ENCODE results near the gene ERBB4. TPM values are rescaled to one million over a fixed set of nuclear protein-coding genes. Genes with fewer than 3 reads are reported as not detected.

The ERBB4 gene
- total and polyA plus RNA-seq, 7 experiments from 2014 or later = not detected

DNA sequence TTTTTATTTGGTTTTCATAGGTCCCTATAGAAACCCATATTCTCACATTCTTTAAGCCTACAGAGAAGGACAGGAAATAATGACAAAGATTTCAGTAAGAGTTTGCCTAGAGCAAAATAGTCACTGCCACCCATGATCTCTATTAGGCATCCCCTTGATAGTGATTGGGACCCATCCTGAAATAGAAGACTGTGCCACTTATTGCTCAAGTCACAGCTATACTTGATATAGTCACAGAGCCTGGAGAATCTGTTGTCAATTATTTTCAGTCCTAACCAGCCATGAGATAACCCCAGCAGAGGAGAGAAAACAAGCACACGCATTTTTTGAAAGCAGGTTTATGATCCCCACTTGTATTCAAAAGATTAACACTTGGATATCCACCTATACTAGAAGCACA is 8.2 kb downstream of the ERBB4 start:
- CTCF ChIA-PET = no interaction called here
- Mint-ChIP-seq H3K9me3 (peaks cover 0 to 1% (median 0%) of the 10 kb centered on the region in 11 donors), H3K27ac (no peak overlapping the region), H3K27me3 (peaks cover 6 to 16% (median 12%) of the 10 kb centered on the region in 5 donors), H3K4me3 (no peak overlapping the region), H3K36me3 (no peaks in the 10 kb centered on the region), H3K4me1 (no peaks in the 10 kb centered on the region)
- H3K9me3 ChIP-seq (ENCODE audit: control insufficient read depth in 2 of 3, low read length in 3 of 3) = no peaks in the 10 kb centered on the region
- ATAC-seq (no peak), DNase-seq (no peak)
- peaks cover 0 to 8% of the 10 kb centered on the region in 2 donors for H3K27me3 ChIP-seq (ENCODE audit: control insufficient read depth in 2 of 2, insufficient read depth in 2 of 2, low read length in 2 of 2)
- no peaks in the 10 kb centered on the region for H3K36me3 ChIP-seq (ENCODE audit: control insufficient read depth in 2 of 3, insufficient read depth in 3 of 3, low read length in 3 of 3)
- POLR2A ChIA-PET = no interaction called here
- H3K4me3 ChIP-seq (ENCODE audit: low read length) = no peak overlapping the region
- no peaks in the 10 kb centered on the region for H3K4me1 ChIP-seq (ENCODE audit: control insufficient read depth in 2 of 2, insufficient read depth in 2 of 2, low read length in 2 of 2)
- intact Hi-C loops (cut with micrococcal nuclease) = no loop called here
- no peak overlapping the region for H3K27ac ChIP-seq (ENCODE audit: low read depth, low read length)

DNA sequence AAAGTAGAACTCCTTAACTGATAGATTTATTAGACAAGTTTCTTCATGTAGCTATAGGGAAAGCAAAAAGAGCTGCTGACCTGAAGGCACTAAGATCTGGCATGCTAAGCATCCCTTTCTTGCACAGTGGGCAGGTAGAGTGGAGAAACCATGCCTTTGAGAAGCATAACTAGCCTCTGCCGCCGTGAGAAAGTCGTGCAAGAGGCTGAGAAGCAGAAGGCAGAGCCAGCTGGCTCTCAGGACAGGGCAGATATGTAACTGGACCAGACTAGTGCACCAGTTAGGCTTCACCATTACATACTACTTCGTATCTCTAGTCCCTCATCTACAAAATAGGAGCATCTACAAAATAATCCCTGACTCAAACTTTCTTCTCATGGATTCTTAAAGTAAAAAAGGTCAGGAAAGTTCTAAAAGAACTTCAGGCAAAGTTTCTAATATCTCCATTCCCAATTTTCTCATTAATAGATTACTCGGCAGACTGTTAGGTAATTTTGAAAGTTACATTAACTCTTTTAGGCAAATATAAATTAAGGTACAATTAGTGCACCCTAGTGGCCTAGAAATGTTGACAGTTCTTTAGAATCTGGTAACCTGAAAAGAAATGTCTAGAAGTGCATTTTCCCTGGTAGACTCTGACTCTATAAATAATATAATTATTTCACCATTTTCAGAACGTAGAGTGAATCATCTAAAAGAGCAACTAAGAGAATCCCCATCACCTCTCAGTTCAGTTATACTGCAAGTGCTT is 10.3 kb downstream of the ERBB4 start:
- no peak overlapping the region for H3K4me3 Mint-ChIP-seq

DNA sequence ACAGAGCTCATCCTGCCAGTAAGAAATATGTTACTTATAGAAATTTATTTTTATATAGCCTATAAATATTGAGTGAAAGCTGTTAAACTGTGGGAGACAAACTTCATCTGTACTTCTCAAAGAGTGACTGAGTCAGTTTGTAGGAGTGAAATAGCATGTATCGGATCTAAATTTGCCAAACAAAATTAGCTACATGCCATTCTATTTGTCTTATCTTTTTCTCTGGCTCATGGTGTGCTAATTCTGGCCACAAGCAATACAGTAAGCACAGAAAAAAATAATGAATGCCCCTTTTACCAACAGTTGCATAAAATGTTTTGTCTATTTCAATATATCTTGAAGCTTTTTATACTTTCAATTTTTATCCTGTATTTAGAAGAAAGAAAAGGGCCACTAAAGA is 12.5 kb downstream of the ERBB4 start:
- Mint-ChIP-seq H3K27ac (no peak overlapping the region), H3K36me3 (no peaks in the 10 kb centered on the region), H3K9me3 (no peaks in the 10 kb centered on the region), H3K27me3 (no peaks in the 10 kb centered on the region), H3K4me3 (no peak overlapping the region), H3K4me1 (no peaks in the 10 kb centered on the region)
- Histone ChIP-seq H3K4me1 (ENCODE audit: control insufficient read depth in 2 of 2, insufficient read depth in 2 of 2, low read length in 2 of 2) (no peaks in the 10 kb centered on the region), H3K36me3 (ENCODE audit: control insufficient read depth in 2 of 3, insufficient read depth in 3 of 3, low read length in 3 of 3) (no peaks in the 10 kb centered on the region), H3K4me3 (ENCODE audit: low read length) (no peak overlapping the region), H3K27me3 (ENCODE audit: control insufficient read depth in 2 of 2, insufficient read depth in 2 of 2, low read length in 2 of 2) (no peaks in the 10 kb centered on the region), H3K27ac (ENCODE audit: low read depth, low read length) (no peak overlapping the region), H3K9me3 (ENCODE audit: control insufficient read depth in 2 of 3, low read length in 3 of 3) (no peaks in the 10 kb centered on the region)
- no peak for DNase-seq
- ATAC-seq = no peak
- ChIA-PET POLR2A (no interaction called here), CTCF (no interaction called here)
- intact Hi-C loops (cut with micrococcal nuclease) = no loop called here

More for the DNA sequence above, 10.3 kb downstream of the ERBB4 start:
- Mint-ChIP-seq H3K36me3 (no peaks in the 10 kb centered on the region), H3K27ac (no peak overlapping the region), H3K9me3 (no peaks in the 10 kb centered on the region), H3K4me1 (no peaks in the 10 kb centered on the region), H3K27me3 (peaks cover 0 to 4% (median 0%) of the 10 kb centered on the region in 5 donors)
- DNase-seq = no peak
- ChIA-PET POLR2A (no interaction called here), CTCF (no interaction called here)
- Histone ChIP-seq H3K4me3 (ENCODE audit: low read length) (no peak overlapping the region), H3K27ac (ENCODE audit: low read depth, low read length) (no peak overlapping the region), H3K36me3 (ENCODE audit: control insufficient read depth in 2 of 3, insufficient read depth in 3 of 3, low read length in 3 of 3) (no peaks in the 10 kb centered on the region), H3K9me3 (ENCODE audit: control insufficient read depth in 2 of 3, low read length in 3 of 3) (no peaks in the 10 kb centered on the region), H3K4me1 (ENCODE audit: control insufficient read depth in 2 of 2, insufficient read depth in 2 of 2, low read length in 2 of 2) (no peaks in the 10 kb centered on the region), H3K27me3 (ENCODE audit: control insufficient read depth in 2 of 2, insufficient read depth in 2 of 2, low read length in 2 of 2) (peaks cover 0 to 6% of the 10 kb centered on the region in 2 donors)
- intact Hi-C loops (cut with micrococcal nuclease) = no loop called here
- ATAC-seq = no peak

DNA sequence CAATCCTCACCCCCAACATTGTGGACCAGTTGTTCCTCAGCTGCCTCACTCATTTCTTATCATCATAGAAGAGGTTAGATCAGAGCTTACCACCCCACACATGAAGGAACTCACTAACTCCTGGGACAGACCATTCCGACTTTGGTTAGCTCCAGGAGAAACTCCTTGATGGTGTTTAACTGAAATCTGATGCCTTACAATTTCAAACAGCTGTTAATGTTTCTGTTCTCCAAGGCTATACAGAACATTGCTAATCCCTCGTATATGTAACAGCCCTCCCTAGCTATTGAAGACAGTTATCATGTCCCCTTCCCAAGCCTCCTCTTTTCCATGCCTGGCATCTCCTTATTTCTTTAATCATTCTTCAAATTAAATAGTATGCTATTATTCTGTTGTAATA is 14.8 kb downstream of the ERBB4 start:
- H3K36me3 Mint-ChIP-seq = no peaks in the 10 kb centered on the region
- no peaks in the 10 kb centered on the region for H3K36me3 ChIP-seq (ENCODE audit: control insufficient read depth in 2 of 3, insufficient read depth in 3 of 3, low read length in 3 of 3)
- no peaks in the 10 kb centered on the region for H3K27me3 ChIP-seq (ENCODE audit: control insufficient read depth in 2 of 2, insufficient read depth in 2 of 2, low read length in 2 of 2)
- ChIA-PET CTCF (no interaction called here), POLR2A (no interaction called here)
- intact Hi-C loops (cut with micrococcal nuclease) = no loop called here
- ATAC-seq = no peak
- no peak for DNase-seq
- no peak overlapping the region for H3K27ac Mint-ChIP-seq
- no peak overlapping the region for H3K4me3 ChIP-seq (ENCODE audit: low read length)
- peaks cover 0 to 1% (median 0%) of the 10 kb centered on the region in 11 donors for H3K9me3 Mint-ChIP-seq
- H3K9me3 ChIP-seq (ENCODE audit: control insufficient read depth in 2 of 3, low read length in 3 of 3) = no peaks in the 10 kb centered on the region
- no peak overlapping the region for H3K4me3 Mint-ChIP-seq
- no peaks in the 10 kb centered on the region for H3K4me1 Mint-ChIP-seq
- H3K4me1 ChIP-seq (ENCODE audit: control insufficient read depth in 2 of 2, insufficient read depth in 2 of 2, low read length in 2 of 2) = no peaks in the 10 kb centered on the region
- peaks cover 0 to 5% (median 0%) of the 10 kb centered on the region in 5 donors for H3K27me3 Mint-ChIP-seq
- H3K27ac ChIP-seq (ENCODE audit: low read depth, low read length) = no peak overlapping the region

DNA sequence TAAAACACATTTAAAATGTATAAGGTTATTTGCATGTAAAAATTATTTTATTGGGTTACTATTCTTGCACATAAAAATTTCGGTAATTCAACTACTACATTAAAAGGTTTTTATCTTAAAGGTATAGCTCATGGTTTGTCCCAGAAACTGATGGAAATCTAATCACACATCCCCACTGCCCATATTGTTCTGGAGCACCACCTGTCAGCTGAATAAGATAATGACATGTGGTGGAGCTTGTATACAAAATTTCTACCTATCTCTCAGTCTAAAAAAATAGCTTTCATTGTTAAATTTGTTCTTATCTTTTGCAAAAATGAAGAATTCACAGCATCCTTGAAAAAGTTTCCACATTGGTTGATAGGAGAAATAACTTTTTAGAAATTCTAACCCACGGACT is 18.3 kb downstream of the ERBB4 start:
- Histone ChIP-seq H3K9me3 (ENCODE audit: control insufficient read depth in 2 of 3, low read length in 3 of 3) (no peaks in the 10 kb centered on the region), H3K27ac (ENCODE audit: low read depth, low read length) (no peak overlapping the region), H3K27me3 (ENCODE audit: control insufficient read depth in 2 of 2, insufficient read depth in 2 of 2, low read length in 2 of 2) (no peaks in the 10 kb centered on the region), H3K4me3 (ENCODE audit: low read length) (no peak overlapping the region), H3K4me1 (ENCODE audit: control insufficient read depth in 2 of 2, insufficient read depth in 2 of 2, low read length in 2 of 2) (no peaks in the 10 kb centered on the region), H3K36me3 (ENCODE audit: control insufficient read depth in 2 of 3, insufficient read depth in 3 of 3, low read length in 3 of 3) (no peaks in the 10 kb centered on the region)
- Mint-ChIP-seq H3K36me3 (no peaks in the 10 kb centered on the region), H3K9me3 (peaks cover 0 to 1% (median 0%) of the 10 kb centered on the region in 11 donors), H3K27ac (no peak overlapping the region), H3K4me1 (no peaks in the 10 kb centered on the region), H3K4me3 (no peak overlapping the region), H3K27me3 (peaks cover 0 to 5% (median 0%) of the 10 kb centered on the region in 5 donors)
- ChIA-PET POLR2A (no interaction called here), CTCF (interaction anchor here (0.7 kb wide), 2 partner anchors 21 to 180 kb away, joined by 3 to 4 read pairs; no protein-coding TSS in a partner anchor)
- DNase-seq (no peak), ATAC-seq (no peak)
- intact Hi-C loops (cut with micrococcal nuclease) = no loop called here

DNA sequence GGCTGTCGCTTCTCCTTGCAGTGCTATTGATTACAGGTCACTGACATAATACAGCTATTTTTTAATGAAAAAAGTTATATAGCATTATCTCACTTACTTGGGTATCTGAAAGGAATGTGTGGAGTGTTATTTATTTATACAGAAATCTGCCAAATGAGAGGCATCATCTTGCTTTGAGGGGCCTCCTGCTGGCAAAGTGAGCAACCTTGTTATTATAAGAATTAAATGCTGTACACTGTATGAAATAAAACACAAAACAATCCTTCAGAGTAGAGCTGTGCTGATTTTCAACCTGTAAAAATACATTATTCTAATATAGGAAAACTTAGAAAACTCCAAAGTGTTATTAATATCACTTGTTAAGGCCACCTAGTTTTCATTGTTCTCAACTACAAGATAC is 20.9 kb downstream of the ERBB4 start:
- no peak overlapping the region for H3K4me3 ChIP-seq (ENCODE audit: low read length)
- H3K4me3 Mint-ChIP-seq = no peak overlapping the region

DNA sequence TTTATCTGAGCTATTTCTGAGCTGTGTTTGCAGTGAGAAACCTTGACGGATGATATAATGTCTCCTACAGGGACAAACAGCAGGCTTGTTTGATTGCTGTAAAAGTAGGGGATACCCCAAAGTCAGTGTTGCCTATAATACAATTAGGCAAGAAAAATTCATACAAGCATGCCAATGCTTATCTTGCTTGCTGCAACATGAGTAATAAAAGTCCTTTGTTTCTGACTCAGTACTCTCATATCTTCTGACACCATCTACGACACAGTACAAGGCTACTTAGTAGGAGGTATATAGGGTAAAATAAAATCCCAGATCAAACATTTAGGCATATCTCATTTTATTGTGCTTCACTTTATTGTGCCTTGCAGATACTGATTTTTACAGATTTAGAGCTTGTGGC is 33.0 kb downstream of the ERBB4 start:
- no peaks in the 10 kb centered on the region for H3K36me3 ChIP-seq (ENCODE audit: control insufficient read depth in 2 of 3, insufficient read depth in 3 of 3, low read length in 3 of 3)
- no peaks in the 10 kb centered on the region for H3K36me3 Mint-ChIP-seq

More for the DNA sequence above, 20.9 kb downstream of the ERBB4 start:
- H3K4me1 Mint-ChIP-seq = no peaks in the 10 kb centered on the region
- H3K27me3 Mint-ChIP-seq = peaks cover 0 to 5% (median 0%) of the 10 kb centered on the region in 5 donors
- H3K36me3 Mint-ChIP-seq = no peaks in the 10 kb centered on the region
- ChIA-PET CTCF (no interaction called here), POLR2A (no interaction called here)
- no peaks in the 10 kb centered on the region for H3K9me3 ChIP-seq (ENCODE audit: control insufficient read depth in 2 of 3, low read length in 3 of 3)
- H3K36me3 ChIP-seq (ENCODE audit: control insufficient read depth in 2 of 3, insufficient read depth in 3 of 3, low read length in 3 of 3) = no peaks in the 10 kb centered on the region
- peaks cover 0 to 5% (median 0%) of the 10 kb centered on the region in 11 donors for H3K9me3 Mint-ChIP-seq
- no peak for ATAC-seq
- DNase-seq = no peak
- H3K4me1 ChIP-seq (ENCODE audit: control insufficient read depth in 2 of 2, insufficient read depth in 2 of 2, low read length in 2 of 2) = no peaks in the 10 kb centered on the region
- no peak overlapping the region for H3K27ac Mint-ChIP-seq
- no peak overlapping the region for H3K27ac ChIP-seq (ENCODE audit: low read depth, low read length)
- intact Hi-C loops (cut with micrococcal nuclease) = no loop called here
- H3K27me3 ChIP-seq (ENCODE audit: control insufficient read depth in 2 of 2, insufficient read depth in 2 of 2, low read length in 2 of 2) = no peaks in the 10 kb centered on the region

More for the DNA sequence above, 33.0 kb downstream of the ERBB4 start:
- Histone ChIP-seq H3K27ac (ENCODE audit: low read depth, low read length) (no peak overlapping the region), H3K9me3 (ENCODE audit: control insufficient read depth in 2 of 3, low read length in 3 of 3) (no peaks in the 10 kb centered on the region), H3K27me3 (ENCODE audit: control insufficient read depth in 2 of 2, insufficient read depth in 2 of 2, low read length in 2 of 2) (no peaks in the 10 kb centered on the region), H3K4me3 (ENCODE audit: low read length) (no peak overlapping the region), H3K4me1 (ENCODE audit: control insufficient read depth in 2 of 2, insufficient read depth in 2 of 2, low read length in 2 of 2) (no peaks in the 10 kb centered on the region)
- Mint-ChIP-seq H3K9me3 (peaks cover 0 to 3% (median 0%) of the 10 kb centered on the region in 11 donors), H3K27me3 (no peaks in the 10 kb centered on the region), H3K4me1 (no peaks in the 10 kb centered on the region), H3K27ac (no peak overlapping the region), H3K4me3 (no peak overlapping the region)
- no peak for ATAC-seq
- DNase-seq = no peak
- intact Hi-C loops (cut with micrococcal nuclease) = no loop called here
- ChIA-PET CTCF (no interaction called here), POLR2A (no interaction called here)
